ENCODE measurements around the gene PSMG3. TPM values are rescaled to one million over a fixed set of nuclear protein-coding genes. Genes with fewer than 3 reads are reported as not detected.

PSMG3 gene
- polyA plus RNA-seq, 1 donor (not counting 4 experiments of a cell fraction or from before 2014, with no cell fraction given) = 49.6 TPM

DNA sequence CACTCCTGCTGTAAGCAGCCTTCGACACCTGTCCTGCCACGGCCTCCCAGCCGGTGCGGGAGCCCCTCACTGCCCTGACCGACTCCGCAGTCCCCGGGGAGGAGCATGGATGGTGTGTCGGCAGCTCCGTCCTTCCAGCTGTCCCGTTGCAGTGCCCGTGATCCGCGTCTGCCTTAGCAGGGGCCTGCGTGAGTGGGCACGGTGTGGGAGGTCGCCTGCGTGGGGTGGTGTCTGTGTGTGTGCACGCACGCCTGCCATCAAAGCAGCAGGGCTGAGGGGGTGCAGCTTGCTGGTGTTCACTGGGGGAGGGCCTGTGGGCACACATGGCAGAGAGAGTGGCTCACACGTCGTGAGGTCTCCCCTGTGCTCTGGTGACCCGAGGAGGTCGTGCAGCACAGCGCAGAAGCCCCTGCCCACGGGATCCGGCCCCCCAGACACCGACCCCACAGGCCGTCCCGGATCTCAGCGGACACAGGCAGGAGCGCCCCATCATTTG is 29.0 kb downstream of the PSMG3 start:
- H3K9me3 ChIP-seq (ENCODE audit: control insufficient read depth, low read depth, low read length) = no peaks in the 10 kb centered on the region
- H2AFZ ChIP-seq (ENCODE audit: control insufficient read depth, low read length) = no peak overlapping the region
- dilution Hi-C loops (cut with MboI; ENCODE audit: extremely low pct_ligation_motif_present, low sequenced_read_pairs) = no loop called here
- no peaks in the 10 kb centered on the region for H3K9me1 ChIP-seq (ENCODE audit: control insufficient read depth, extremely low read depth, insufficient read depth, low read length)
- H3K27me3 ChIP-seq (ENCODE audit: control insufficient read depth, extremely low read depth, insufficient read depth, low read length) = no peaks in the 10 kb centered on the region
- no peak overlapping the region for H3K9ac ChIP-seq (ENCODE audit: control insufficient read depth, extremely low read depth, insufficient read depth, low read length)
- H3K4me1 ChIP-seq (ENCODE audit: control insufficient read depth, extremely low read depth, insufficient read depth, low read length) = peaks cover 36% of the 10 kb centered on the region
- no peak overlapping the region for H3K4me2 ChIP-seq (ENCODE audit: control insufficient read depth, extremely low read depth, insufficient read depth, low read depth, low read length)
- FAIRE-seq (no peak), DNase-seq (ENCODE audit: low read depth, low spot score) (no peak)
- TF ChIP-seq EZH2 (IDR thresholded peaks at IDR 0.05; ENCODE audit: low read length) = no peak
- TF ChIP-seq, protein P1, sequence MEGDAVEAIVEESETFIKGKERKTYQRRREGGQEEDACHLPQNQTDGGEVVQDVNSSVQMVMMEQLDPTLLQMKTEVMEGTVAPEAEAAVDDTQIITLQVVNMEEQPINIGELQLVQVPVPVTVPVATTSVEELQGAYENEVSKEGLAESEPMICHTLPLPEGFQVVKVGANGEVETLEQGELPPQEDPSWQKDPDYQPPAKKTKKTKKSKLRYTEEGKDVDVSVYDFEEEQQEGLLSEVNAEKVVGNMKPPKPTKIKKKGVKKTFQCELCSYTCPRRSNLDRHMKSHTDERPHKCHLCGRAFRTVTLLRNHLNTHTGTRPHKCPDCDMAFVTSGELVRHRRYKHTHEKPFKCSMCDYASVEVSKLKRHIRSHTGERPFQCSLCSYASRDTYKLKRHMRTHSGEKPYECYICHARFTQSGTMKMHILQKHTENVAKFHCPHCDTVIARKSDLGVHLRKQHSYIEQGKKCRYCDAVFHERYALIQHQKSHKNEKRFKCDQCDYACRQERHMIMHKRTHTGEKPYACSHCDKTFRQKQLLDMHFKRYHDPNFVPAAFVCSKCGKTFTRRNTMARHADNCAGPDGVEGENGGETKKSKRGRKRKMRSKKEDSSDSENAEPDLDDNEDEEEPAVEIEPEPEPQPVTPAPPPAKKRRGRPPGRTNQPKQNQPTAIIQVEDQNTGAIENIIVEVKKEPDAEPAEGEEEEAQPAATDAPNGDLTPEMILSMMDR (optimal IDR thresholded peaks at IDR 0.05 in 1 of 3, IDR thresholded peaks at IDR 0.05 in 1 of 3, conservative IDR thresholded peaks at IDR 0.05 in 1 of 3; ENCODE audit: extremely low read depth in 1 of 3, insufficient read depth in 2 of 3, low read length in 3 of 3) = no peak
- H3K4me3 ChIP-seq (ENCODE audit: control insufficient read depth in 2 of 3, extremely low read depth in 1 of 3, insufficient read depth in 2 of 3, low read depth in 1 of 3, low read length in 3 of 3) = no peak overlapping the region
- H3K79me2 ChIP-seq (ENCODE audit: control insufficient read depth, insufficient read depth, low read length) = peaks cover 34% of the 10 kb centered on the region
- peaks cover 6 to 17% of the 10 kb centered on the region in 2 experiments for H3K36me3 ChIP-seq (ENCODE audit: control insufficient read depth in 2 of 2, extremely low read depth in 1 of 2, insufficient read depth in 2 of 2, low read length in 2 of 2)
- no peak overlapping the region for H3K27ac ChIP-seq (ENCODE audit: control insufficient read depth, insufficient read depth, low read length)
- H4K20me1 ChIP-seq (ENCODE audit: control insufficient read depth, extremely low read depth, insufficient read depth, low read length) = peaks cover 14% of the 10 kb centered on the region

DNA sequence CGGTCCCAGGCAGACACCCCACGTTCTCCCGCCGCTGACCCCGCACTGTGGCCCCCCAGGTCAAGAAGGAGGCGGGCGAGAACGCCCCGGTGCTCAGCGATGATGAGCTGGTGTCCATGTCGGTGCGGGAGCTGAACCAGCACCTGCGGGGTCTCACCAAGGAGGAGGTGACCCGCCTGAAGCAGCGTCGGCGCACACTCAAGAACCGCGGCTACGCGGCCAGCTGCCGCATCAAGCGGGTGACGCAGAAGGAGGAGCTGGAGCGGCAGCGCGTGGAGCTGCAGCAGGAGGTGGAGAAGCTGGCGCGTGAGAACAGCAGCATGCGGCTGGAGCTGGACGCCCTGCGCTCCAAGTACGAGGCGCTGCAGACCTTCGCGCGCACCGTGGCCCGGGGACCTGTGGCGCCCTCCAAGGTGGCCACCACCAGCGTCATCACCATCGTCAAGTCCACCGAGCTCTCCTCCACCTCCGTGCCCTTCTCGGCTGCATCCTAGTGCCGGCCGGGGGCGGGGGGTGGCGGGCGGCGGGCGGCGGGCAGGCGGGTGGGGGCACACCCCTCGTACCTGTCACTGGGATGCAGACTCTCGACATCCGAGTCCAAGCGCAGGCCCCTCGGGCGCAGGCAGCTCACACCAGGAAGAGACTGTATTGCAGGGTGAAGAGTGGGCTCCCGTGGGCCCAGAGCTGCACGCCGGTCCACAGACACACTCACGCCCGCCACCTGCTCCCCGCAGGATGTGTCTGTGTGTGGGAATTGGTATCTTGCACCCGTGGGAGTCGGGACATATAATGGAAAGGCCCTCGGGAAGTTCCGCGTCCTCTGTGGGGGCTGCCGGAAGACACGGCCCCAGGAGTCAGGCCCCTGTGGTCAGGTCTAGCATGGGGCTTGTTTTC is 29.7 kb downstream of the PSMG3 start:
- H3K4me2 ChIP-seq (ENCODE audit: control insufficient read depth, extremely low read depth, insufficient read depth, low read depth, low read length) = no peak overlapping the region
- H3K27me3 ChIP-seq (ENCODE audit: control insufficient read depth, extremely low read depth, insufficient read depth, low read length) = no peaks in the 10 kb centered on the region
- H3K9me1 ChIP-seq (ENCODE audit: control insufficient read depth, extremely low read depth, insufficient read depth, low read length) = no peaks in the 10 kb centered on the region
- H3K9me3 ChIP-seq (ENCODE audit: control insufficient read depth, low read depth, low read length) = no peaks in the 10 kb centered on the region
- dilution Hi-C loops (cut with MboI; ENCODE audit: extremely low pct_ligation_motif_present, low sequenced_read_pairs) = no loop called here
- DNase-seq (ENCODE audit: low read depth, low spot score) = no peak
- peaks cover 14% of the 10 kb centered on the region for H4K20me1 ChIP-seq (ENCODE audit: control insufficient read depth, extremely low read depth, insufficient read depth, low read length)
- H3K4me1 ChIP-seq (ENCODE audit: control insufficient read depth, extremely low read depth, insufficient read depth, low read length) = peaks cover 36% of the 10 kb centered on the region
- TF ChIP-seq, protein P1 (optimal IDR thresholded peaks at IDR 0.05 in 1 of 3, IDR thresholded peaks at IDR 0.05 in 1 of 3, conservative IDR thresholded peaks at IDR 0.05 in 1 of 3; ENCODE audit: extremely low read depth in 1 of 3, insufficient read depth in 2 of 3, low read length in 3 of 3) = no peak
- no peak for TF ChIP-seq EZH2 (IDR thresholded peaks at IDR 0.05; ENCODE audit: low read length)
- H3K4me3 ChIP-seq (ENCODE audit: control insufficient read depth in 2 of 3, extremely low read depth in 1 of 3, insufficient read depth in 2 of 3, low read depth in 1 of 3, low read length in 3 of 3) = no peak overlapping the region
- H3K79me2 ChIP-seq (ENCODE audit: control insufficient read depth, insufficient read depth, low read length) = peaks cover 39% of the 10 kb centered on the region
- no peak for FAIRE-seq
- H2AFZ ChIP-seq (ENCODE audit: control insufficient read depth, low read length) = no peak overlapping the region
- H3K9ac ChIP-seq (ENCODE audit: control insufficient read depth, extremely low read depth, insufficient read depth, low read length) = no peak overlapping the region
- H3K36me3 ChIP-seq (ENCODE audit: control insufficient read depth in 2 of 2, extremely low read depth in 1 of 2, insufficient read depth in 2 of 2, low read length in 2 of 2) = peaks cover 8 to 18% of the 10 kb centered on the region in 2 experiments
- H3K27ac ChIP-seq (ENCODE audit: control insufficient read depth, insufficient read depth, low read length) = no peak overlapping the region
